GM21447 (cell line): ENCODE measurements around the gene ECPAS.
"Not testable (repeated sequence)": the region's sequence is repeated elsewhere in the genome, so short reads cannot be mapped to it uniquely, and the experiment has no call there.

Experiments used
- ATAC-seq: cut with Tn5 transposase; IDR thresholded peaks from one replicate; pipeline ENCODE4 v1.9.1; 2021; ENCODE audit not compliant: unreplicated experiment

Gene ECPAS

GRCh38 chr9:111481885-111482636 lies 2.1 kb downstream of the ECPAS start:
- no peak for ATAC-seq

- no peak for ATAC-seq
Observed at GRCh38 chr9:111477677-111478076, 6.5 kb downstream of the ECPAS start.

GRCh38 chr9:111475195-111475594 lies 9.0 kb downstream of the ECPAS start:
- ATAC-seq = no peak

- no peak for ATAC-seq
Observed at GRCh38 chr9:111474385-111474784, 9.8 kb downstream of the ECPAS start.

- no peak for ATAC-seq
Observed at GRCh38 chr9:111467778-111468367, 16.3 kb downstream of the ECPAS start.

- no peak for ATAC-seq
Observed at GRCh38 chr9:111463048-111463447, 21.1 kb downstream of the ECPAS start.

GRCh38 chr9:111458139-111459009 lies 25.8 kb downstream of the ECPAS start:
- no peak for ATAC-seq

GRCh38 chr9:111456529-111456928 lies 27.7 kb downstream of the ECPAS start:
- no peak for ATAC-seq

- no peak for ATAC-seq
Observed at GRCh38 chr9:111455638-111456037, 28.5 kb downstream of the ECPAS start.

GRCh38 chr9:111454751-111455150 lies 29.4 kb downstream of the ECPAS start:
- ATAC-seq = no peak

GRCh38 chr9:111451570-111451969 lies 32.6 kb downstream of the ECPAS start:
- no peak for ATAC-seq

GRCh38 chr9:111450124-111450523 lies 34.1 kb downstream of the ECPAS start:
- no peak for ATAC-seq

GRCh38 chr9:111449705-111450104 lies 34.5 kb downstream of the ECPAS start:
- ATAC-seq = no peak

- ATAC-seq = not testable (repeated sequence)
Observed at GRCh38 chr9:111445799-111446198, 38.4 kb downstream of the ECPAS start.

- no peak for ATAC-seq
Observed at GRCh38 chr9:111443454-111443853, 40.7 kb downstream of the ECPAS start.

- ATAC-seq = no peak
Observed at GRCh38 chr9:111442360-111443027, 41.7 kb downstream of the ECPAS start.

- no peak for ATAC-seq
Observed at GRCh38 chr9:111440226-111440625, 44.0 kb downstream of the ECPAS start.

- ATAC-seq = no peak
Observed at GRCh38 chr9:111438541-111439235, 45.5 kb downstream of the ECPAS start.

- no peak for ATAC-seq
Observed at GRCh38 chr9:111436571-111436970, 47.6 kb downstream of the ECPAS start.

GRCh38 chr9:111433082-111433481 lies 51.1 kb downstream of the ECPAS start:
- ATAC-seq = no peak

- no peak for ATAC-seq
Observed at GRCh38 chr9:111431684-111432083, 52.5 kb downstream of the ECPAS start.
